HCT116 (cell line): ENCODE measurements around the gene GRM2. TPM values are rescaled to one million over a fixed set of nuclear protein-coding genes. Genes with fewer than 3 reads are reported as not detected.

Experiments
- ATAC-seq: fragments of 200-7000 bp; cut with Tn5 transposase; 2 replicates; pipeline ENCODE4 v1.9.1; 2020; ENCODE audit warnings: mild to moderate bottlenecking, moderate library complexity
- BruUV-seq: library from RNA; stranded (reverse); fragments of 400-500 nt; replicated peaks from 2 replicates; lab custom pipeline; 2021; lab: Mats Ljungman, UMichigan
- CTCF ChIA-PET: fragments of 300-600 bp; sonication (Branson Sonifier 250); formaldehyde crosslinking; loops from one replicate; lab custom pipeline; 2021; ENCODE audit warnings: antibody characterized with exemption; lab: Charles Lee
- POLR2A ChIA-PET: fragments of 300-600, 350-600 bp; sonication (Branson Sonifier 250); formaldehyde crosslinking; loops from one replicate; lab custom pipeline; 2021; ENCODE audit warnings: antibody characterized with exemption; lab: Charles Lee
- RAD21 ChIA-PET, 2 experiments: fragments of 300-600 bp; sonication (Branson Sonifier 250); formaldehyde crosslinking; loops; one replicate each; lab custom pipeline; 2023; ENCODE audit warnings: low total read pairs in 2 of 2; ENCODE audit not compliant: uncharacterized antibody in 2 of 2, unreplicated experiment in 2 of 2, low non-redundant PET in 1 of 2; lab: Charles Lee
- DNase-seq: peaks from one replicate; pipeline ENCODE4 v3.0.0-alpha.2; 2010; ENCODE audit warnings: low read depth, low spot score
- H2AFZ ChIP-seq: fragments of 200-600 bp; shearing (Covaris generic), sonication (generic); 2 replicates; pipeline ENCODE4 v1.6.1; 2017; ENCODE audit warnings: low read depth, mixed run types, mixed read lengths, antibody characterized with exemption, low read length; ENCODE audit not compliant: poor library complexity, severe bottlenecking
- H3K27ac ChIP-seq: 2 replicates; pipeline ENCODE4 v1.5.1; 2012; ENCODE audit warnings: low read depth, low read length
- H3K27me3 ChIP-seq: fragments of 200-600 bp; sonication (generic); 2 replicates; pipeline ENCODE4 v1.6.1; 2016; ENCODE audit warnings: mixed run types, low read length, mixed read lengths; ENCODE audit not compliant: insufficient read depth
- H3K36me3 ChIP-seq, 2 experiments: fragments of 200-500 bp in 1 of 2; fragments of 200-600 bp in 1 of 2; sonication (Bioruptor generic) in 1 of 2; sonication (generic) in 1 of 2; 2 replicates each; pipeline versions ENCODE4 v1.5.1 to v1.6.1; 2014 to 2016; ENCODE audit warnings: low read length in 2 of 2, inconsistent platforms in 1 of 2, mixed read lengths in 1 of 2, mixed run types in 1 of 2; ENCODE audit not compliant: insufficient read depth in 2 of 2, control insufficient read depth in 1 of 2
- H3K4me1 ChIP-seq, 2 experiments: fragments of 200-600 bp in 1 of 2; sonication (generic) in 1 of 2; 2 replicates each; pipeline versions ENCODE4 v1.5.1 to v1.6.1; 2012 to 2017; ENCODE audit warnings: low read length in 2 of 2, inconsistent platforms in 1 of 2, mild to moderate bottlenecking in 1 of 2, mixed read lengths in 1 of 2, mixed run types in 1 of 2, moderate library complexity in 1 of 2; ENCODE audit not compliant: insufficient read depth in 2 of 2, control insufficient read depth in 1 of 2
- H3K4me2 ChIP-seq: fragments of 200-600 bp; sonication (generic); 2 replicates; pipeline ENCODE4 v1.6.1; 2017; ENCODE audit warnings: mixed run types, low read length, mixed read lengths
- H3K4me3 ChIP-seq, 2 experiments: fragments of 200-600 bp in 1 of 2; sonication (generic) in 1 of 2; replicated peaks in 1 of 2; 2 replicates each; pipeline ENCODE4 v1.5.1; 2011 to 2016; ENCODE audit warnings: low read length in 2 of 2, control low read depth in 1 of 2, low read depth in 1 of 2, mild to moderate bottlenecking in 1 of 2, mixed read lengths in 1 of 2, mixed run types in 1 of 2
- H3K79me2 ChIP-seq: fragments of 200-600 bp; sonication (generic); 2 replicates; pipeline ENCODE4 v1.6.1; 2017; ENCODE audit warnings: mild to moderate bottlenecking, mixed run types, low read length, moderate library complexity, mixed read lengths; ENCODE audit not compliant: insufficient read depth
- H3K9ac ChIP-seq: fragments of 200-600 bp; sonication (generic); 2 replicates; pipeline ENCODE4 v1.6.1; 2016; ENCODE audit warnings: low read length, mixed read lengths
- H3K9me2 ChIP-seq: fragments of 200-600 bp; sonication (generic), shearing (Covaris generic); 2 replicates; pipeline ENCODE4 v1.6.1; 2017; ENCODE audit warnings: mixed run types, mild to moderate bottlenecking, moderate library complexity; ENCODE audit not compliant: insufficient read depth
- H3K9me3 ChIP-seq, 2 experiments: fragments of 200-500 bp in 1 of 2; fragments of 200-600 bp in 1 of 2; sonication (Bioruptor generic) in 1 of 2; sonication (generic) in 1 of 2; 2 replicates each; pipeline ENCODE4 v1.6.1; 2014 to 2017; ENCODE audit warnings: low read length in 2 of 2, mixed read lengths in 2 of 2, inconsistent platforms in 1 of 2, low read depth in 1 of 2, mild to moderate bottlenecking in 1 of 2, mixed run types in 1 of 2, moderate library complexity in 1 of 2; ENCODE audit not compliant: control insufficient read depth in 1 of 2, insufficient read depth in 1 of 2
- H4K20me1 ChIP-seq: fragments of 200-600 bp; sonication (generic), shearing (Covaris generic); 2 replicates; pipeline ENCODE4 v1.6.1; 2017; ENCODE audit warnings: mixed run types, mild to moderate bottlenecking, moderate library complexity; ENCODE audit not compliant: insufficient read depth
- ATF3 ChIP-seq: IDR thresholded peaks from 2 replicates; pipeline ENCODE4 v1.6.1; 2012
- CBX3 ChIP-seq: IDR thresholded peaks from 2 replicates; pipeline ENCODE4 v1.6.1; 2012; ENCODE audit warnings: low read depth
- CEBPB ChIP-seq: IDR thresholded peaks from 2 replicates; pipeline ENCODE4 v1.6.1; 2012; ENCODE audit warnings: low read depth
- ELF1 ChIP-seq: IDR thresholded peaks from 2 replicates; pipeline ENCODE4 v1.6.1; 2012; ENCODE audit warnings: low read depth, borderline replicate concordance
- EZH2 ChIP-seq: fragments of 200-600 bp; sonication (generic); IDR thresholded peaks from 2 replicates; pipeline ENCODE4 v1.6.1; 2017; ENCODE audit warnings: antibody characterized with exemption, mixed run types
- FOSL1 ChIP-seq: IDR thresholded peaks from 2 replicates; pipeline ENCODE4 v1.6.1; 2012; ENCODE audit warnings: low read depth
- JUND ChIP-seq: IDR thresholded peaks from 2 replicates; pipeline ENCODE4 v1.6.1; 2012
- POLR2A ChIP-seq: IDR thresholded peaks from 2 replicates; pipeline ENCODE4 v1.7.0; 2011; ENCODE audit warnings: borderline replicate concordance; ENCODE audit not compliant: insufficient read depth, insufficient read length; ENCODE audit errors: extremely low read depth
- POLR2AphosphoS5 ChIP-seq: IDR thresholded peaks from 2 replicates; pipeline ENCODE4 v1.6.1; 2011; ENCODE audit warnings: mild to moderate bottlenecking, low read depth, low read length, moderate library complexity
- SIN3A ChIP-seq: IDR thresholded peaks from 2 replicates; pipeline ENCODE4 v1.6.1; 2012; ENCODE audit warnings: low read depth
- TCF7L2 ChIP-seq: IDR thresholded peaks from 2 replicates; pipeline ENCODE4 v1.7.0; 2011; ENCODE audit warnings: borderline replicate concordance, inconsistent platforms; ENCODE audit not compliant: insufficient read depth, insufficient read length; ENCODE audit errors: extremely low read depth
- YY1 ChIP-seq: IDR thresholded peaks from 2 replicates; pipeline ENCODE4 v1.6.1; 2011; ENCODE audit warnings: low read length, low read depth, moderate library complexity, mild to moderate bottlenecking; ENCODE audit not compliant: insufficient replicate concordance; ENCODE audit errors: extremely low read depth
- ZBTB33 ChIP-seq: IDR thresholded peaks from 2 replicates; pipeline ENCODE4 v1.6.1; 2011; ENCODE audit warnings: mild to moderate bottlenecking, low read length, moderate library complexity; ENCODE audit not compliant: insufficient replicate concordance; ENCODE audit errors: extremely low read depth
- ZFX ChIP-seq: fragments of 450-650 bp; IDR thresholded peaks from 2 replicates; pipeline ENCODE4 v1.6.1; 2017
- ZNF274 ChIP-seq: fragments of 200-500 bp; sonication (Bioruptor generic); IDR thresholded peaks from 2 replicates; pipeline ENCODE4 v1.6.1; 2014; ENCODE audit warnings: mild to moderate bottlenecking, low read depth, low read length, inconsistent platforms
- intact Hi-C: fragments of 100-400 bp; cut with micrococcal nuclease; formaldehyde crosslinking; loops from 2 replicates; pipeline ENCODE4 v1.10.0; 2022
- total RNA-seq: library from RNA; stranded (reverse); gene quantifications from one replicate; pipeline ENCODE4 v1.2.1, GENCODE V29; 2021; ENCODE audit not compliant: unreplicated experiment

GRM2 gene
- total RNA-seq, 1 experiment from 2014 or later, result 0.32 TPM

GRCh38 chr3:51700403-51700802 lies 6.5 kb upstream of the GRM2 start:
- Histone ChIP-seq H3K9me3 (no peaks in the 10 kb centered on the region), H3K79me2 (no peaks in the 10 kb centered on the region), H3K27me3 (no peaks in the 10 kb centered on the region), H2AFZ (no peak overlapping the region), H3K9ac (no peak overlapping the region), H3K36me3 (peaks cover 3 to 4% of the 10 kb centered on the region in 2 experiments; a peak in 1 of 4 replicates), H3K4me3 (no peak overlapping the region), H3K9me2 (no peaks in the 10 kb centered on the region), H3K27ac (no peak overlapping the region), H3K4me1 (no peaks in the 10 kb centered on the region), H4K20me1 (no peaks in the 10 kb centered on the region), H3K4me2 (no peak overlapping the region)
- TF ChIP-seq TCF7L2, result no peak
- TF ChIP-seq ZFX, result no peak
- TF ChIP-seq ZNF274, result no peak
- TF ChIP-seq CEBPB, result no peak
- TF ChIP-seq ZBTB33, result no peak
- TF ChIP-seq POLR2AphosphoS5, result no peak
- DNase-seq (no peak), ATAC-seq (no peak)
- POLR2A ChIA-PET, result no interaction called here
- RAD21 ChIA-PET, result no interaction called here
- no TSS peak for BruUV-seq
- intact Hi-C loops, result no loop called here
- CTCF ChIA-PET, result no interaction called here

GRCh38 chr3:51702156-51702555 lies 4.7 kb upstream of the GRM2 start:
- H3K4me1 ChIP-seq, result no peaks in the 10 kb centered on the region
- H3K79me2 ChIP-seq, result no peaks in the 10 kb centered on the region
- intact Hi-C loops, result no loop called here
- H3K4me3 ChIP-seq, result no peak overlapping the region
- no peaks in the 10 kb centered on the region for H3K9me3 ChIP-seq
- DNase-seq (no peak), ATAC-seq (no peak)
- CTCF ChIA-PET, result no interaction called here
- POLR2A ChIA-PET, result no interaction called here
- H3K36me3 ChIP-seq, result peaks cover 3 to 4% of the 10 kb centered on the region in 2 experiments; a peak in 1 of 4 replicates
- H3K27me3 ChIP-seq, result no peaks in the 10 kb centered on the region
- RAD21 ChIA-PET, result interaction anchor here in 1 of 2 experiments (0.7 kb wide), 1 partner anchor 93 kb away, joined by 3 read pairs; no protein-coding TSS in a partner anchor
- H3K9me2 ChIP-seq, result no peaks in the 10 kb centered on the region
- no peak overlapping the region for H3K27ac ChIP-seq
- H3K4me2 ChIP-seq, result no peak overlapping the region
- no peaks in the 10 kb centered on the region for H4K20me1 ChIP-seq
- TF ChIP-seq ZNF274 (no peak), EZH2 (no peak), POLR2A (no peak), ZFX (no peak), ATF3 (no peak), SIN3A (no peak), POLR2AphosphoS5 (no peak), JUND (no peak), CBX3 (no peak), YY1 (no peak), FOSL1 (no peak), TCF7L2 (no peak), ELF1 (no peak)
- no peak overlapping the region for H3K9ac ChIP-seq
- BruUV-seq, result no TSS peak
- H2AFZ ChIP-seq, result no peak overlapping the region
